BLaER1 treated with 17β-estradiol and CSF1 and Interleukin-3, amounts not matched to agents 10 nM and 100 nM (cell line): ENCODE data around the gene FAXDC2.

ENCODE experiments used
- H3K27ac ChIP-seq, 11 experiments: shearing (Covaris generic); formaldehyde crosslinking; 2 replicates each; pipeline ENCODE4 v1.8.1; 2022
- H3K27me3 ChIP-seq, 11 experiments: shearing (Covaris generic); formaldehyde crosslinking; 2 replicates each; pipeline ENCODE4 v1.8.1; 2022
- H3K36me3 ChIP-seq, 11 experiments: shearing (Covaris generic); formaldehyde crosslinking; 2 replicates each; pipeline ENCODE4 v1.8.1; 2022
- H3K4me1 ChIP-seq, 10 experiments: shearing (Covaris generic); formaldehyde crosslinking; 2 replicates each; pipeline ENCODE4 v1.8.1; 2022
- H3K4me2 ChIP-seq, 11 experiments: shearing (Covaris generic); formaldehyde crosslinking; 2 replicates each; pipeline ENCODE4 v1.8.1; 2022
- H3K4me3 ChIP-seq, 10 experiments: shearing (Covaris generic); formaldehyde crosslinking; 2 replicates each; pipeline ENCODE4 v1.8.1; 2022
- H3K9ac ChIP-seq, 11 experiments: shearing (Covaris generic); formaldehyde crosslinking; 2 replicates each; pipeline ENCODE4 v1.8.1; 2022
- H3K9me3 ChIP-seq, 11 experiments: shearing (Covaris generic); formaldehyde crosslinking; replicated peaks in 1 of 11; 2 replicates each; pipeline ENCODE4 v1.8.1; 2022
- H4K20me1 ChIP-seq, 11 experiments: shearing (Covaris generic); formaldehyde crosslinking; 2 replicates each; pipeline ENCODE4 v1.8.1; 2022
- Cebpa-rat ChIP-seq, 11 experiments: shearing (Covaris generic); IDR thresholded peaks; 2 replicates each; pipeline ENCODE4 v1.8.1; 2022

The FAXDC2 gene

DNA sequence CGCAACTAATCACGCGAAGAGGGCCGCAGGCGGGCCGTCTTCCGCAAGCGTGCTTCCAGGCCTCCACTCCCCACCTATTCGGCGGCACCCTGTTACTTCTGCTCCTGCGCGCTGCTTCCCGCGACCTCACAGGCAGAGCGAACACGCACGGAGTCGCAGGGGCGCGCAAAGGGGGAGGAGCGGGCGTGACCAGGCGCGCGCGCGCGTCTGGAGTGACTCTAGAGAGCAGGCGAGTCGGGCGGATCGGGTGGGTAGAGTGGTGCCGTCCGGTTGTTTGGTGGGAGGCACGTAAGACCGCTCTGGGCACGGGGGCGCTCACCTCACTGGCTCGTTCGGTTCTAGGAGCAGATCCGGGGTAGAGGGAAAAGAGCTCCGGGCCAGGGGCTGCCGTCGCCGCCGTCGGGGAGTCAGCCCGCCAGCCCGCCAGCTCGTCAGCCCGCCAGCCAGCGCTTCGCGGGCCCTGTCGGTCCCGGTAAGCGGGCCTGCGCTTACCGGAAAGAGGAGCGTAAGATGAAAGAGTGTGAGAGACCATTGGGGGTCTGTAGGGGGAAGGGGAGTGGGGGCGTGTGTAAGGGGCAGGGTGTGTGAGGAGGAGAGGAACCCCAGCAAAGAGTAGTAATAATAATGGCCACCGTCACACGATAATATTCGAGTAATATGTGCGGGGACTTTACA lies 8.0 kb upstream of the FAXDC2 start, which contains the start of gene CNOT8:
Gene CNOT8, plus strand, starts transcription at position 331 of the 675 bp plus-strand sequence. CDS start 4,652 bp downstream, outside the sequence.
- H3K27me3 ChIP-seq: no peaks in the 10 kb centered on the region
- peak within 1 kb of the TSS; percentile 92 to 99 (median 95) for H3K4me2 ChIP-seq
- peak within 1 kb of the TSS; percentile 64 to 91 (median 86) for H3K4me3 ChIP-seq
- H3K9ac ChIP-seq: peak within 1 kb of the TSS; percentile 88 to 99 (median 97)
- peaks cover 30 to 43% (median 38%) of the 10 kb centered on the region in 11 experiments for H4K20me1 ChIP-seq
- peaks cover 3 to 23% (median 5%) of the 10 kb centered on the region in 11 experiments; a peak in 21 of 22 replicates for H3K36me3 ChIP-seq
- peak within 1 kb of the TSS; percentile 89 to 99 (median 99) for H3K27ac ChIP-seq
- no peak for TF ChIP-seq Cebpa-rat (IDR thresholded peaks at IDR 0.05)
- peaks cover 55 to 62% (median 56%) of the 10 kb centered on the region in 10 experiments for H3K4me1 ChIP-seq
- no peaks in the 10 kb centered on the region for H3K9me3 ChIP-seq

DNA sequence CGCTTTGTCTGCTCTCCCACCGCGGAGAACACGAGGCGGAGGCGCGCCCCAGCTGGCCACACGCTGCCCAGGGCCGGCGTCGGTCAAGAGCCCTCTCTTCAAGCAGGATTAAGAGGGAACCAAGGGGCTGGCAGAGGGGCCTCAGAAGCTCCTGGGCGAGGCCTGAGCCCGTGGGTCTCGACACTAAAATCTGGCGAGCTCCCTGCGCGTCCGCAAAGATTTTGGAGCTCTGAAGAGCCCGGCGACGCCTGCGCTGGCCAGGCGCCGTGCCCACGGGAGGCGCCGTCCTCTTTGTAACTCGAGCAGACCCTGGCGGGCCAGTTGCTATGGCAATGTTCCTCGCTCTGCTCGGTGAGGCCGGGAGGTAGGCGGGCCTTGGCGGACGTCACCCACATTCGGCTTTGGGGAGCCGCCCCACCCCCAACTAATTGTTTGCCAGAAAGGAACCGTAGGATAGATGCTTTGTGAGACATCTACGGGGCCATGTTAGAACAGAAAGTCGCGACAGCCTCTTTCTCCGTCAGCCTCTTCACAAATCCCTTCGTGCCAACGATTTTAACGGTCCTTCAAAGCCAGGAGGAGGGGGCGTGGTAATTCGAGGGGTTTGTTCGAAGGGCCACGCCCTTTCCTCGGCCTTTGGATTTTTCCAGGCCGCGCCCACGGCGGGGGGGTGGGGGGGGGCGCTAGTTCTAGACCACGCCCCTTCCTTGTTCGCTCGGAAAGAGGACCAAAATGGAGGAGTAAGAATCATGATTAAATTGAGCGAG lies 7.3 kb upstream of the FAXDC2 start:
- no peaks in the 10 kb centered on the region for H3K9me3 ChIP-seq
- peak overlapping the region; percentile 88 to 99 (median 97) for H3K9ac ChIP-seq
- no peaks in the 10 kb centered on the region for H3K27me3 ChIP-seq
- H3K27ac ChIP-seq: peak overlapping the region; percentile 89 to 99 (median 99)
- peaks cover 47 to 54% (median 49%) of the 10 kb centered on the region in 10 experiments for H3K4me1 ChIP-seq
- no peak for TF ChIP-seq Cebpa-rat (IDR thresholded peaks at IDR 0.05)
- peak overlapping the region; percentile 89 to 99 (median 94) for H3K4me2 ChIP-seq
- peak overlapping the region; percentile 64 to 91 (median 86) for H3K4me3 ChIP-seq
- peaks cover 23 to 36% (median 30%) of the 10 kb centered on the region in 11 experiments for H4K20me1 ChIP-seq
- peaks cover 0 to 16% (median 0%) of the 10 kb centered on the region in 11 experiments; a peak in 8 of 22 replicates for H3K36me3 ChIP-seq

DNA sequence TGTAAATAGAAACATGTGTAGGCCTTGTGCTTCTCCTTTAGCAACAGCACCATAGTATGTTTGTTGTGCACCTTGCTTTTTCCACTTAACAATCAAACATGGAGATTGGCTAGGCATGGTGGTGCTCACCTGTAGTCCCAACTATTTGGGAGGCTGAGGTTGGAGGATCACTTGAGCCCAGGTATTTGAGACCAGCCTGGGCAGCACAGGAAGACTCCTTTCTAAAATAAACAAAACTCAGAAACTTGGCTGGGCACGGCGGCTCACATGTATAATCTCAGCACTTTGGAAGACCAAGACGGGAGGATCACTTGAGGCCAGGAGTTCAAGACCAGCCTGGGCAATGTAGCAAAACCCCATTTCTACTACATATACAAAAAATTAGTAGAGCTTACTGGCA lies 948 bp upstream of the FAXDC2 start:
- H3K36me3 ChIP-seq: no peaks in the 10 kb centered on the region
- peak overlapping the region; percentile 50 to 88 (median 74) for H3K4me2 ChIP-seq
- H3K9me3 ChIP-seq: no peaks in the 10 kb centered on the region
- H3K27me3 ChIP-seq: no peaks in the 10 kb centered on the region
- H3K9ac ChIP-seq: no peak overlapping the region
- peak overlapping the region in 1 of 11 experiments; percentile 30; a peak in 1 of 22 replicates for H3K27ac ChIP-seq
- peaks cover 38 to 45% (median 43%) of the 10 kb centered on the region in 10 experiments for H3K4me1 ChIP-seq
- TF ChIP-seq Cebpa-rat (IDR thresholded peaks at IDR 0.05): no peak
- H4K20me1 ChIP-seq: no peaks in the 10 kb centered on the region
- H3K4me3 ChIP-seq: 0 out of 20 replicates have a peak overlapping the region, but pooled peaks of 1 of the 10 experiments have one; percentile 35

DNA sequence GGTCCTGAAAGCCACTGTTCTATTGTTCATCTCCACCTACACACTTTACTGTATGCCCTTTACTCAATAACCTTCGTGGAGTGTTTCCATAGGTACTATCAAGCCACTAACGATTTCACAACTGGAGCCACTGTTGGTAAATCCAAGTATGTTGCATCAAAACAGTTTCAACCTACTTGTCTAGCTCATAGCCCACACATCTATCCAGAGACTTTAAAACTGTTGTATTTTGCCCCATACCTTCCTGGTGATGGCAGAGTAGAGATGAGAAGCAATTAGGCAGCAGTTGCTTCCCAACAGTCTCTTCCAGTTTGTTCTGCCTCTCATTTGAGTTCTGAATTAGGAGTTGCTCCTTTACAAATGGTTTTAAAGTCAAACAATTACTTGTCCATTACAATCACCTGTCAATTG lies 607 bp downstream of the FAXDC2 start:
- H4K20me1 ChIP-seq: no peaks in the 10 kb centered on the region
- peak overlapping the region in 2 of 11 experiments; percentile 3 to 57; a peak in 2 of 22 replicates for H3K9ac ChIP-seq
- H3K27me3 ChIP-seq: no peaks in the 10 kb centered on the region
- H3K4me3 ChIP-seq: peak overlapping the region in 3 of 10 experiments; percentile 31 to 37 (median 35); a peak in 5 of 20 replicates
- H3K4me2 ChIP-seq: peak overlapping the region; percentile 50 to 88 (median 74)
- peak overlapping the region in 5 of 11 experiments; percentile 2 to 41 (median 24); a peak in 3 of 22 replicates for H3K27ac ChIP-seq
- H3K4me1 ChIP-seq: peaks cover 25 to 33% (median 30%) of the 10 kb centered on the region in 10 experiments
- H3K36me3 ChIP-seq: no peaks in the 10 kb centered on the region
- TF ChIP-seq Cebpa-rat (IDR thresholded peaks at IDR 0.05): no peak
- no peaks in the 10 kb centered on the region for H3K9me3 ChIP-seq

DNA sequence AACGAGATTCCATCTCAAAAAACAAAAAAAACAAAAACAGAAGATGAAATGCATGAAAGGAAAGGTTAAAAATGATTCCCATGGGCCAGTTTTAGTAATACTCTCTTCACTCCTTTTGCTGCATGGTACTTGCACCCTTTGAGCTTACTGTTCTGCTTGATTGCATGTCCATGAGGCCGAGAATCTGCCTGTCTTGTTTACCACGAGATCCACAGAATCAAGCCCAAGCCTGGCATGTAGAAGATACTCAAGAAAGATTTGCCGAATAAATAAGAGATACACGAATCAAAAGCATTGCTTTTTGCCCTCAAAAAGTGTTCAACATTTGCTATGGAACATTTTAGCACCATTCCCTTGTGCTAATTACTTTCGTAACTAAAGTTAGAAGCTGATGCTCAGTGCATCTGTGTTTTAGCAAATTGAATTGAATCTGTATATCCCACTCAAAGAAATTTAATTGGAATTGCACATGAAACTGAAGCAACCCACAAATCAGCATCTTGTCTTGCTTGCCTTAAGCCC lies 1.1 kb downstream of the FAXDC2 start:
- no peaks in the 10 kb centered on the region for H3K27me3 ChIP-seq
- no peak overlapping the region for H3K9ac ChIP-seq
- no peaks in the 10 kb centered on the region for H3K9me3 ChIP-seq
- H3K27ac ChIP-seq: no peak overlapping the region
- H3K36me3 ChIP-seq: no peaks in the 10 kb centered on the region
- H3K4me1 ChIP-seq: peaks cover 25 to 33% (median 30%) of the 10 kb centered on the region in 10 experiments
- 0 out of 20 replicates have a peak overlapping the region, but pooled peaks of 1 of the 10 experiments have one; percentile 37 for H3K4me3 ChIP-seq
- H4K20me1 ChIP-seq: no peaks in the 10 kb centered on the region
- TF ChIP-seq Cebpa-rat (IDR thresholded peaks at IDR 0.05): no peak
- peak overlapping the region; percentile 50 to 88 (median 74); a peak in 21 of 22 replicates for H3K4me2 ChIP-seq

DNA sequence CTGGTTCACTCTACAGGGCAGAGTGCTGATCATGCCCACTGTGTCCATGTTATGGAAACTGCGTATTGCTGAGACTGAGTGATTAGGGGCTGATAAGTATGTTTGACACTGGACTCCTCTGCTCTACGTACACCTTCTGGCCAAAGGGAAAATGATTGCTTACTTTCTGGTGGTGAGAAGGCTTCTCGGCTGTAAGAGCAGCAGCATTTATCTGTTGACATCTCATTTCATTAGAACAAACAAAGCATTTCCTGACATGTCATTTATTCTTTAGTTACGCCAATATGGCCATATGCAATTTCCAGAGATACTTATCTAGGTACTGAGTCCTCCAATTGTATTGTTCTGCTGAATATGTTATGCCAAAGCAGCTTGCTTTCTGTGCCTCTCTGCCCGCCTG lies 5.6 kb downstream of the FAXDC2 start:
- Histone ChIP-seq H3K4me1 (peaks cover 10 to 23% (median 13%) of the 10 kb centered on the region in 10 experiments), H3K36me3 (no peaks in the 10 kb centered on the region), H3K4me3 (no peak overlapping the region), H3K9me3 (no peaks in the 10 kb centered on the region), H3K9ac (no peak overlapping the region), H3K27ac (no peak overlapping the region), H4K20me1 (no peaks in the 10 kb centered on the region), H3K4me2 (no peak overlapping the region), H3K27me3 (no peaks in the 10 kb centered on the region)
- TF ChIP-seq Cebpa-rat (IDR thresholded peaks at IDR 0.05): no peak

DNA sequence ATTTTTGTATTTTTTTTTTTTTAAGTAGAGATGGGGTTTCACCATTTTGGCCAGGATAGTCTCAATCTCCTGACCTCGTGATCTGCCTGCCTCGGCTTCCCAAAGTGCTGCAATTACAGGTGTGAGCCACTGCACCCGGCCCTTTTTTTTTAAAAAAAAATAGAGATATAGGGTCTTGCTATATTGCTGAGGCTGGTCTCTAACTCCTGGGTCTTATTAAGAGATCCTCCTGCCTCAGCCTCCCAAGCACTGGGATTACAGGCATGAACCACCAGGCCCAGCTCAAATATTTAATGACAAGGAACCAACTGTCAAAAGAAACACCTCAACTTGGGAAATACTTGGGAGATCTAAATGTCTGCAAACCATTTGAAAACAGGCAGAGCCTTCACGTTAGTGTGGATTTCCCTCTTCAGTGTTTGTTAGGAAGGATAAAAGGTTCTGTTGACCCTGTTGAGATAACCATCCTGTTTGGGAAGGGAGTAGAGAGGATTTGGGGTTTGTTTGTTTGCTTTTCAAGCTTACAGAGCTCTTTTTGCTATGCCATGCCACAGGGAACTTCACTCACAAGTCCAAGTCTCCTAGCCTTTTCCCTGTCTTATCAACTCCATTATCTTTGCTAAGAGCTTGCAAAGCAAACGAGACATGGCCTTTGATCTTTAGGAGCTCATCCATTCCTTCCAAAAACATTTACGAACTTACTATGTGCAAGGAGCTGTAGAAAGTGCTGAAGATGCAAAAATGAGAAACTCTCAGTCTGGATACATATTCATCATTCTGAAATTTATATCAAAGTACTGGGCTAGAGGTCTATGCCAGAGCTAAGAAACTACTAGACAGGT lies 7.5 kb downstream of the FAXDC2 start:
- H3K27me3 ChIP-seq: no peaks in the 10 kb centered on the region
- peaks cover 0 to 14% (median 0%) of the 10 kb centered on the region in 10 experiments; a peak in 3 of 20 replicates for H3K4me1 ChIP-seq
- H3K36me3 ChIP-seq: no peaks in the 10 kb centered on the region
- H3K27ac ChIP-seq: no peak overlapping the region
- H3K4me2 ChIP-seq: no peak overlapping the region
- H3K9me3 ChIP-seq: no peaks in the 10 kb centered on the region
- H3K4me3 ChIP-seq: no peak overlapping the region
- no peak overlapping the region for H3K9ac ChIP-seq
- H4K20me1 ChIP-seq: no peaks in the 10 kb centered on the region
- no peak for TF ChIP-seq Cebpa-rat (IDR thresholded peaks at IDR 0.05)

DNA sequence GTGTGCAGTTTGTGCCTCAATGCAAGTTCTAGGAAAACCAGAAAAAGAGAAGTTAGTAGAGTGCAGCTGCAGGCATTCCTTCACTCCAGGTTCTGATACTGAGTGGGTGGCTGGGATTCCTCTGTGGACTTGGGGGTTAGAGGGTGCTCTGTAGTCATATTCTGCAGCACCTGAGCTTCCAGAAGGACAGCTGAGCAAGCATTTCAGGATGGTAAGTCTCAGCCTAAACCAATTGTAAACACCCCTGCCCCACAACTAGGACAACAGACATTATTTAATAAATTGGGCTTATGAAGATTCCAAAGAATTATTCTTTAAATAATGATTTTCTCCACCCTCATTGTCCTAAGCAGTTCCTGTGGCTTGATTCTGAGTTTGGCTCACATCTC lies 9.1 kb downstream of the FAXDC2 start:
- H3K9ac ChIP-seq: 0 out of 22 replicates have a peak overlapping the region, but pooled peaks of 1 of the 11 experiments have one; percentile 13
- no peaks in the 10 kb centered on the region for H4K20me1 ChIP-seq
- no peaks in the 10 kb centered on the region for H3K27me3 ChIP-seq
- H3K4me3 ChIP-seq: no peak overlapping the region
- no peak for TF ChIP-seq Cebpa-rat (IDR thresholded peaks at IDR 0.05)
- H3K36me3 ChIP-seq: no peaks in the 10 kb centered on the region
- no peaks in the 10 kb centered on the region for H3K9me3 ChIP-seq
- H3K27ac ChIP-seq: no peak overlapping the region
- H3K4me1 ChIP-seq: peaks cover 0 to 14% (median 1%) of the 10 kb centered on the region in 10 experiments; a peak in 6 of 20 replicates
- H3K4me2 ChIP-seq: peak overlapping the region in 1 of 11 experiments; percentile 56; a peak in 1 of 22 replicates
